GM12874 (cell line): ENCODE measurements around the gene PHLPP1.

ENCODE experiments used
- CTCF ChIP-seq: IDR thresholded peaks from 2 replicates; pipeline ENCODE4 v1.5.1; 2011; ENCODE audit warnings: low read depth, mild to moderate bottlenecking, control low read depth, low read length, moderate library complexity; ENCODE audit not compliant: insufficient read depth

Gene PHLPP1

DNA sequence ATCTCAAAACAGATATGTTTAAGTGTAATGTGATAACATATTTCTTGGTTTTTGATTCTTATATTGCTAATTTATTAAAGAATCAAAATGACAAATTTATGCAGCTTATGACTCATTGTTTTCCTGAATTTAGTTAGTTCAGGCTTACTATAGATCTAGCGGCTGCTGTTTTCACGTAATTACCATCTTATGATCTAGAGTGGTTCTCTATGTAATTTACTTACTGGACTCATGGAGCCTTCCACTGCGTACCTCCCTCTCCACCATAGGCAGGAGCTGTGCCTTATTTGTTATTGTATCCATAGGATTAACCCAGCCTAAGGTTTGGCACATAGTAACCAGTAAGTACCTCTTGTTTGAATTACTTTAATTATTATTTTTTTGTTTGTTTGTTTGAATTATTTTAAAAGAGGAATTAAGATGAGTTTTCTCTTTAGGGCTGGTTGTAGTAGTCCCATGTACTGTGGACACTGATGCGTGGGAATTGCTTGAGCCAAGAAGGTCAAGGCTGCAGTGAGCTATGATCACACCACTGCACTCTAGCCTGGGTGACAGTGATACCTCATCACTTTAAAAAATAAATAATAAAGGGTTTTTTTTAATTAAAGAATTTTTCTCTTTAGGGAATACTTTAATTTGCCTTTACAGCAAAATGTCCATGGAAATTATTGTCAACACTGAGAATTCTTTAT is 165.5 kb downstream of the PHLPP1 start:
- TF ChIP-seq CTCF = no peak

- TF ChIP-seq CTCF = no peak
These were observed 166.2 kb downstream of the PHLPP1 start for GRCh38 chr18:62881509-62882016.

- no peak for TF ChIP-seq CTCF
These were observed 168.8 kb downstream of the PHLPP1 start for GRCh38 chr18:62883937-62884735.

GRCh38 chr18:62885804-62886203 is 170.5 kb downstream of the PHLPP1 start:
- no peak for TF ChIP-seq CTCF

GRCh38 chr18:62894681-62895390 is 179.5 kb downstream of the PHLPP1 start:
- TF ChIP-seq CTCF = no peak

DNA sequence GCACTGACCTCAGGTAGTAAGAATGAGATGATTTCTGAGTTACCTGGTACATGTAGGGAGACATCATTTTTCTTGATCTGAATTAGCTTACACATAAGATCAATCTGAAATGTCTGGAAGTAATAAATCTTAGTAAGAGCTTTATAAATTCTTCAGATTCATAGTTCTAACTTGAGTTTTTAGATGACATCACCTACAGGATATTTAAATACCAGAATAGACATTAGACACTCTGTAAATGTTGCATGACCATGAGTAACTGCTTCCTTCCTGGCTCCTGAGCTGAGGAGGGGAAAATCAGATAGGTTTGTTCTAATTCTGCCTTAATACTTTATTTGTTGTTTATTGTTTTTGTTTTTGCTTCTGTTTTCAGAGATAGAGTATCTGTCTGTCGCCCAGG is 181.8 kb downstream of the PHLPP1 start:
- no peak for TF ChIP-seq CTCF

DNA sequence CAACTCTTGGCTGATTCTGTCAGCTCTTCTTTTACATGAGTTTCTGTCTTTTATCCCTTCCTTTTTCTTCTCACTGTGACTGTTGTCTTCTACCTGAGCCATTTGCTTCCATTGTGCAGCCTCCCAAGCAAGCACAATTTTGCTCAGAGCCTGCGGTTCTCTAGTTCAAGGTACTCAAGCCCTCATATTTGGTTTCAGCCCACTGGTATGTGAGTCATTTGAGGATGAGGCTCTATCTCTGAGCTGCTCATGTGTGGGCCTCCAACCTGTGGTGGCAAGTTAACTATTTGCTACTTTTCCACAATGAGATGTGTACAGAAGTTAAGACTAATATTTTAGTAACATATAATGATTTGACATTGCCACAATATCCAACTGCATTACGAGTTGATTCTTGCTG is 183.0 kb downstream of the PHLPP1 start:
- TF ChIP-seq CTCF = no peak
